AG04450 (cell line): Measurements from ENCODE around the gene GSC2. TPM values are rescaled to one million over a fixed set of nuclear protein-coding genes. Genes with fewer than 3 reads are reported as not detected.
A peak's percentile ranks its signal among the peaks of the same experiment; 100 is the strongest.

Experiments used
- CTCF ChIA-PET: fragments of 300-600, 350-600 bp; formaldehyde crosslinking; extraction: SDS; loops from one replicate; lab custom pipeline; 2022; ENCODE audit warnings: antibody characterized with exemption, inconsistent platforms; lab: Charles Lee
- POLR2A ChIA-PET: fragments of 350-600 bp; formaldehyde crosslinking; extraction: SDS; loops from one replicate; lab custom pipeline; 2021; ENCODE audit warnings: antibody characterized with exemption, inconsistent platforms; lab: Yijun Ruan, JAX
- DNase-seq: peaks from one replicate; pipeline ENCODE4 v3.0.0-alpha.2; 2011; ENCODE audit warnings: low read depth, low spot score
- H3K27ac ChIP-seq: one replicate; pipeline ENCODE4 v1.5.1; 2012; ENCODE audit warnings: low read depth, low read length, control low read depth
- H3K27me3 ChIP-seq: one replicate; pipeline ENCODE4 v1.6.0; 2012; ENCODE audit warnings: low read length; ENCODE audit not compliant: control insufficient read depth, insufficient read depth
- H3K4me3 ChIP-seq: 2 replicates; pipeline ENCODE4 v1.5.1; 2011; ENCODE audit warnings: mild to moderate bottlenecking, low read depth, low read length, control low read depth
- H3K9me3 ChIP-seq: 2 replicates; pipeline ENCODE4 v1.5.1; 2012; ENCODE audit warnings: low read length; ENCODE audit not compliant: control insufficient read depth, insufficient read depth
- CTCF ChIP-seq: IDR thresholded peaks from 2 replicates; pipeline ENCODE4 v1.5.1; 2011; ENCODE audit warnings: low read depth, low read length, control low read depth, inconsistent platforms
- polyA plus RNA-seq: library from polyadenylated mRNA; depleted of rRNA; stranded (reverse); fragments of >200 nt; gene quantifications from 2 replicates; pipeline ENCODE4 v1.2.3, GENCODE V29; 2011

The GSC2 gene
- polyA plus RNA-seq, 1 experiment = not detected

DNA sequence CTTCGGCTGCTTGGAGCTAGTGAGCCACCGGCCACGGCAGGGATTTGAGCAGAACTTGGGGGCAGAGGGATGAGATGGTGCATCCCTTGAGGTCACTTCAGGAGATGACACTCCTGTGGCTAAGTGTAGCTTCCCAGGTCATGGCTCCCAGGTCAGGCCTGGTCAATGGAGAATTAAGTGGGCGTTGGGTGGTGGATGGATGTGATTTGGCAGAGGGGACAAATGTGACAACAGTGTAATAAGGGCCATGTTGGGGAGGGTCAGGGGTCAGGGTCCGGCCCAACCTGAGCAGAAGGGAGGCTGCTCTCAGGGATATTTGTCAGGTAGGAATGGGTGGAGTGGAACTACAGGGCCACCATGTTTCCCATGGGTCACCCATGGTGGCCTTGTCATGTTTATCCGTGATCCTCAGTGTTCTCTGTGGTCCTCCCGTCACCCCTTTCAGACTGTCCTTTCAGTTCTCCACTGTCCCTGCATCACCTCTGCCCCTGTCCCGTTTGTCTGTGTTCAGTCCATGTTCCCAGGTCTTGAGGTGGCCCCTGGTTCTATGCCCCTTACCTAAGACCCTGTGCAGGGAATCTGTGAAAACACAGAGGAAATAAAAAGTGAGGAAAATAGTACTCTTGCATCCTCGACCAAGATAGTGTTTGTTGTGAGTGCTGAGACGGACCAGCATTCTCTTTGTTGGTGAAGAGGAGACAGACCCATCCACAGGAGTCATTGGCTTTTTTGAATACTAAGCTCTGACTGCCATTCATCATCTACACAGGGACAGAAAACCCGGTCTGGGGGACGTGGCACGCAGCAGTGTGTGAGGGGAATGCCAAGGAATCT lies 22.3 kb upstream of the GSC2 start:
- peak overlapping the region; percentile 86 for H3K4me3 ChIP-seq
- ChIA-PET POLR2A (no interaction called here), CTCF (no interaction called here)
- H3K27me3 ChIP-seq = peaks cover 13% of the 10 kb centered on the region
- DNase-seq = no peak
- H3K9me3 ChIP-seq = no peaks in the 10 kb centered on the region; the same call in 1 of the 2 replicates
- no peak for TF ChIP-seq CTCF
- no peak overlapping the region for H3K27ac ChIP-seq

DNA sequence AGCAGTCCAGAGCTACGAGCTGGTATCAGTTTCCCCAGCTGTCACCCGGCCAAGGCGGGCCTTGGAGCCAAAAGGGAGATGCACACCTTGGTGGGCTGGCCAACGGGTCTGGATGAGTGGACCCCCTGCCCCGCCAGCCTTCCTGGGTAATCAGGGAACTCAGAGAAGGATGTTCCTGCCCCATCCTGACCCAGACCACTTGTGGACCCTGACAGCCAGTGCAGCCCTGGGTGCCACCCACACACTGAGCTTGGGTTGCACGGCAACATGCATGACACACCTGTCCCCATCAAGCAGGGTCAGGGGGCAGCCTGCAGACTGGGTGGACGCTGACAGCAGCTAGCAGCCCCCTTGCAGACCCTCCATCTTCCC lies 19.8 kb upstream of the GSC2 start:
- no peak overlapping the region for H3K4me3 ChIP-seq
- no peak overlapping the region for H3K27ac ChIP-seq
- POLR2A ChIA-PET = no interaction called here
- peaks cover 20% of the 10 kb centered on the region for H3K27me3 ChIP-seq
- no peak for DNase-seq
- H3K9me3 ChIP-seq = no peaks in the 10 kb centered on the region; the same call in 1 of the 2 replicates
- no peak for TF ChIP-seq CTCF
- CTCF ChIA-PET = no interaction called here

DNA sequence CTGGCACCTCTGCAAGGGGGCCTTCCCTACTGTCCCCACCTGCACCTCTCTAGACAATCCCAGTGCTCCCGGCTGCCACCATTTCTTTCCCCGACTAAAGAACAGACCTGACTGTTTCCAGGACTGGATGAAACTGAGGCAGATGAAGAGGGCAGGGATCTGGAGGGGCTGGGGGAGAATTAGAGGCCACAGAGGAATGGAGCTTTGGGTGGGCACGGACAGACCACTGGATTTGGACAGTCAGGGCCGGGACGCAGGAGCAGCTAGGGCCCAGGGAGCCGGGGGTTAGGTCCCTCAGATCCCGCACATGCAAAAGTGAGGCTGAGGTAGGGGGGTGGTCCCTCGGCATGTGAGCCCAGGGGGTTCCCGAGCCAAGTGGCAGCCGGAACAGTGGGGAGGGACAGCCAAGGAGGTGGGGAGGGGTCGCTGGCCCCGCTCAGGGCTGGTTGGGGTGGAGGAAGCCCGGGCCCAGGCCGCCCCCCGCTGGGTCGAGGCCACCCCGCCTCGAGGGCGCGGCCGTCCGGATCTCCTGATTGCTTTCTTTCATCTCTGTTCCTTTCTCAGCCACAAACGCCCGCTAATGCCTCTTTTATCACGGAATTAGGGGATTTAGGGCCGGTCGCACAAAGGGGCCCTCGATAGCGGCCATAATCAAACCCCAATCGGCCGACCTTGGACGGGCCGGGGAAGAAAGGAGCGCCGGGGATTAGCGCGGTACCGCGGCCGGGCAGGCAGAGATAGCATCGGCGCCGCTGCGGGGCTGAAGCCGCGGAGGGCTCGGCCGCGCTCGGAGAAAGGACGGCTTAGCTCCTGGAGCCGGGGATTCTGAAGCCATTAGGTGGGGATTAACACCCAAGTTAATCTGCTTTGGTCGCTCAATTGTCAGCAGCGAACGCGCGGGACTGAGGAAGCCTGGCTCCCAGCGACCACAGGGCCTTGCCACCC lies 19.2 kb upstream of the GSC2 start:
- ChIA-PET POLR2A (interaction anchor here (0.5 to 0.9 kb wide), 2 partner anchors 9 to 11 kb away, joined by 3 to 6 read pairs; partner anchors contain the start of gene SLC25A1), CTCF (interaction anchor here (1.1 kb wide), 1 partner anchor 25 kb away, joined by 6 read pairs; the partner anchor contains the start of gene ESS2)
- no peak for TF ChIP-seq CTCF
- Histone ChIP-seq H3K4me3 (no peak overlapping the region), H3K9me3 (no peaks in the 10 kb centered on the region; the same call in 1 of the 2 replicates), H3K27ac (peak overlapping the region; percentile 31), H3K27me3 (peaks cover 20% of the 10 kb centered on the region)
- DNase-seq = no peak

- H3K27me3 ChIP-seq = peaks cover 20% of the 10 kb centered on the region
- no peak overlapping the region for H3K4me3 ChIP-seq
- DNase-seq = no peak
- no peak overlapping the region for H3K27ac ChIP-seq
- TF ChIP-seq CTCF = no peak
- POLR2A ChIA-PET = interaction anchor here (0.5 to 0.9 kb wide), 2 partner anchors 10 kb away, joined by 3 to 6 read pairs; partner anchors contain the start of gene SLC25A1
- CTCF ChIA-PET = interaction anchor here (1.1 kb wide), 1 partner anchor 24 kb away, joined by 6 read pairs; the partner anchor contains the start of gene ESS2
- no peaks in the 10 kb centered on the region; the same call in 1 of the 2 replicates for H3K9me3 ChIP-seq
These were observed 18.2 kb upstream of the GSC2 start for GRCh38 chr22:19168088-19168890.
